Lung (tissue), 12 donors: ENCODE data around the gene RALGPS2. TPM values are rescaled to one million over a fixed set of nuclear protein-coding genes. Genes with fewer than 3 reads are reported as not detected.

Experiments used
- ATAC-seq: fragments of 200-7000 bp; cut with Tn5 transposase; one replicate; pipeline ENCODE4 v1.9.1; 2020; ENCODE audit warnings: moderate number of reproducible peaks; ENCODE audit not compliant: insufficient read depth, low FRiP score
- DNase-seq, 3 donors: peaks; one replicate each; pipeline ENCODE4 v3.0.0-alpha.2; 2013 to 2017
- H3K27ac ChIP-seq, 2 donors: one replicate each; pipeline ENCODE4 v1.5.1; 2013; ENCODE audit warnings: mild to moderate bottlenecking in 2 of 2, moderate library complexity in 2 of 2, control low read depth in 1 of 2, inconsistent platforms in 1 of 2, low read depth in 1 of 2, low read length in 1 of 2
- H3K27me3 ChIP-seq, 3 donors: one replicate each; pipeline ENCODE4 v1.5.1; 2013; ENCODE audit warnings: low read length in 2 of 3; ENCODE audit not compliant: control insufficient read depth in 3 of 3, insufficient read depth in 3 of 3
- H3K36me3 ChIP-seq, 4 donors: one replicate each; pipeline ENCODE4 v1.5.1; 2013; ENCODE audit warnings: low read length in 4 of 4, mild to moderate bottlenecking in 1 of 4, moderate library complexity in 1 of 4; ENCODE audit not compliant: control insufficient read depth in 4 of 4, insufficient read depth in 4 of 4
- H3K4me1 ChIP-seq, 5 donors: one replicate each; pipeline ENCODE4 v1.5.1; 2013; ENCODE audit warnings: low read length in 5 of 5, mild to moderate bottlenecking in 2 of 5, moderate library complexity in 1 of 5; ENCODE audit not compliant: control insufficient read depth in 5 of 5, insufficient read depth in 5 of 5
- H3K4me3 ChIP-seq: one replicate; pipeline ENCODE4 v1.5.1; 2013; ENCODE audit warnings: mild to moderate bottlenecking, control low read depth, moderate library complexity
- H3K9ac ChIP-seq, 2 donors: one replicate each; pipeline ENCODE4 v1.5.1; 2013; ENCODE audit warnings: low read length in 2 of 2, control low read depth in 1 of 2; ENCODE audit not compliant: insufficient read depth in 1 of 2
- H3K9me3 ChIP-seq, 4 donors: one replicate each; pipeline ENCODE4 v1.5.1; 2013; ENCODE audit warnings: low read length in 3 of 4, mild to moderate bottlenecking in 1 of 4, moderate library complexity in 1 of 4; ENCODE audit not compliant: control insufficient read depth in 4 of 4, insufficient read depth in 3 of 4
- CTCF ChIP-seq: IDR thresholded peaks from 2 replicates; pipeline ENCODE4 v1.5.1; 2012; ENCODE audit warnings: mild to moderate bottlenecking; ENCODE audit errors: control extremely low read depth, extremely low read depth
- WGBS, 2 donors: extraction: QIAGEN DNeasy Blood & Tissue Kit; methylation state at CpG; one replicate each; pipeline ENCODE4 v1.1.7; 2013; 5-methylcytosine and 5-hydroxymethylcytosine counted together
- polyA plus RNA-seq, 2 donors: library from polyadenylated mRNA; stranded (reverse); fragments of 200-250 nt; gene quantifications; one replicate each; pipeline ENCODE4 v1.2.1, GENCODE V29; 2013
- total RNA-seq, 2 donors: library from RNA; depleted of rRNA in 1 of 2; stranded (reverse); fragments of >200 nt in 1 of 2; gene quantifications; one replicate each; pipeline ENCODE4 v1.2.1, GENCODE V29; 2014 to 2021
- donor health status: control.
- donor health status: control.
- donor health status: Bipolar disorder and iron deficiency.
- donor health status: healthy.
- donor health status: DM: yes; HTN: yes; CAD: no.

The RALGPS2 gene
- total and polyA plus RNA-seq, 4 donors: 1.2 to 33.2 (median 5.1) TPM

GRCh38 chr1:178682886-178683285, 42.2 kb upstream of the RALGPS2 start:
- no peaks in the 10 kb centered on the region for H3K9me3 ChIP-seq
- no peaks in the 10 kb centered on the region for H3K4me1 ChIP-seq
- H3K36me3 ChIP-seq: no peaks in the 10 kb centered on the region
- no peak overlapping the region for H3K9ac ChIP-seq
- TF ChIP-seq CTCF: no peak
- no peak overlapping the region for H3K27ac ChIP-seq
- 90 to 99% methylated on average over 2 of the region's 2 CpGs for WGBS, 2 donors
- no peak for ATAC-seq
- H3K27me3 ChIP-seq: no peaks in the 10 kb centered on the region
- H3K4me3 ChIP-seq: no peak overlapping the region
- DNase-seq: no peak

- H3K27ac ChIP-seq: no peak overlapping the region
- TF ChIP-seq CTCF: no peak
- no peaks in the 10 kb centered on the region for H3K9me3 ChIP-seq
- H3K9ac ChIP-seq: no peak overlapping the region
- ATAC-seq (no peak), DNase-seq (no peak)
- H3K27me3 ChIP-seq: no peaks in the 10 kb centered on the region
- no peak overlapping the region for H3K4me3 ChIP-seq
- H3K4me1 ChIP-seq: no peaks in the 10 kb centered on the region
- no peaks in the 10 kb centered on the region for H3K36me3 ChIP-seq
- 96 to 98% methylated on average over 2 of the region's 2 CpGs for WGBS, 2 donors
Measured at GRCh38 chr1:178683291-178683690, 41.8 kb upstream of the RALGPS2 start.

- no peak for TF ChIP-seq CTCF
- Histone ChIP-seq H3K9me3 (no peaks in the 10 kb centered on the region), H3K4me1 (no peaks in the 10 kb centered on the region), H3K4me3 (no peak overlapping the region), H3K36me3 (no peaks in the 10 kb centered on the region), H3K27me3 (no peaks in the 10 kb centered on the region), H3K27ac (no peak overlapping the region), H3K9ac (no peak overlapping the region)
- DNase-seq (no peak), ATAC-seq (no peak)
- 95 to 96% methylated on average over 5 of the region's 5 CpGs for WGBS, 2 donors
Measured at GRCh38 chr1:178684111-178684510, 40.9 kb upstream of the RALGPS2 start.

DNA sequence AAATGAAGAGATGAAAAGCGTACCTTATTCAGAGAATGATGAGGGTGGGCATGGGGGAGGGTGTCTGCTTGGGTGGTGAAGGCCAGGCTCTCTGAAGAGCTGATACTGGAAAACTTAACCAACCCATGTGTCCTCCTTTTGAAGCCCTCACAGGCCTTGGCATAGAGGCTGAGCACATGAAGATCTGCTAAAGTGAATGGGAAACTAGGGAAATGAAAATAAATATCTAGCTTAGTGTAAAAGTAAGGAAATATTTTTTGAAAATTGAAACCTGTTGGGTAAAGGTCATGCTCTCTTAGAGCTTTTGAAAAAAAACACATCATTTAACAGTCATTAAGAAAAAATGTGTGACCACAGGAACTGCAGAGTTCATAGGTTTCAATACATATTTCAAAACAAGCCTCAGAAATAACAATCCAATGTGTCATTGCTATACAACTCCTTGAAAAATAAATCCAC, 40.5 kb upstream of the RALGPS2 start:
- H3K36me3 ChIP-seq: no peaks in the 10 kb centered on the region
- WGBS, 2 donors: 94 to 100% methylated on average over 1 of the region's 1 CpG
- H3K9ac ChIP-seq: no peak overlapping the region
- ATAC-seq (no peak), DNase-seq (no peak)
- no peak overlapping the region for H3K4me3 ChIP-seq
- H3K27me3 ChIP-seq: no peaks in the 10 kb centered on the region
- no peaks in the 10 kb centered on the region for H3K9me3 ChIP-seq
- H3K4me1 ChIP-seq: no peaks in the 10 kb centered on the region
- no peak for TF ChIP-seq CTCF
- H3K27ac ChIP-seq: no peak overlapping the region
